Suprapubic skin (tissue), 4 donors: Measurements from ENCODE around the gene S100B. TPM values are rescaled to one million over a fixed set of nuclear protein-coding genes. Genes with fewer than 3 reads are reported as not detected.
A peak's percentile ranks its signal among the peaks of the same experiment; 100 is the strongest.

ENCODE experiments used
- DNase-seq, 2 donors: peaks; one replicate each; pipeline ENCODE4 v3.0.0-alpha.2; 2019; ENCODE audit warnings: low spot score in 2 of 2
- H3K27ac ChIP-seq: fragments of 200-600 bp; sonication (generic); one replicate; pipeline ENCODE4 v1.5.1; 2019
- H3K27me3 ChIP-seq: fragments of 200-600 bp; sonication (generic); one replicate; pipeline ENCODE4 v1.5.1; 2019
- H3K36me3 ChIP-seq: fragments of 200-600 bp; sonication (generic); one replicate; pipeline ENCODE4 v1.5.1; 2019
- H3K4me1 ChIP-seq: fragments of 200-600 bp; sonication (generic); one replicate; pipeline ENCODE4 v1.5.1; 2019
- H3K4me3 ChIP-seq: fragments of 200-600 bp; sonication (generic); one replicate; pipeline ENCODE4 v1.5.1; 2019; ENCODE audit warnings: mild to moderate bottlenecking
- H3K9me3 ChIP-seq: fragments of 200-600 bp; sonication (generic); one replicate; pipeline ENCODE4 v1.5.1; 2019
- EP300 ChIP-seq: sonication (generic); formaldehyde crosslinking; IDR thresholded peaks from one replicate; pipeline ENCODE4 v1.6.1; 2017; ENCODE audit warnings: antibody characterized with exemption
- POLR2A ChIP-seq, 2 donors: fragments of 450-650 bp; IDR thresholded peaks; one replicate each; pipeline ENCODE4 v1.6.1; 2017; ENCODE audit warnings: antibody characterized with exemption in 2 of 2, mild to moderate bottlenecking in 2 of 2, moderate library complexity in 2 of 2
- POLR2AphosphoS5 ChIP-seq, 3 donors: sonication (generic); formaldehyde crosslinking; IDR thresholded peaks; one replicate each; pipeline ENCODE4 v1.6.1; 2017; ENCODE audit warnings: antibody characterized with exemption in 3 of 3
- WGBS: methylation state at CpG from one replicate; pipeline ENCODE4 v1.1.5; 2018; 5-methylcytosine and 5-hydroxymethylcytosine counted together
- total RNA-seq, 4 donors: library from RNA; depleted of rRNA; stranded (reverse); fragments of >200 nt; gene quantifications; one replicate each; pipeline ENCODE4 v1.1.0, GENCODE V29; 2016
- TF ChIP-seq, protein P1 (sequence below), 2 donors: fragments of 200-600 bp in 1 of 2; fragments of 450-650 bp in 1 of 2; sonication (generic) in 1 of 2; IDR thresholded peaks; one replicate each; pipeline ENCODE4 v1.5.1; 2016 to 2019; ENCODE audit warnings: antibody characterized with exemption in 2 of 2, mild to moderate bottlenecking in 1 of 2, moderate library complexity in 1 of 2

S100B gene
- total RNA-seq, 4 donors from 2014 or later: 11.4 to 16.5 (median 14.2) TPM

DNA sequence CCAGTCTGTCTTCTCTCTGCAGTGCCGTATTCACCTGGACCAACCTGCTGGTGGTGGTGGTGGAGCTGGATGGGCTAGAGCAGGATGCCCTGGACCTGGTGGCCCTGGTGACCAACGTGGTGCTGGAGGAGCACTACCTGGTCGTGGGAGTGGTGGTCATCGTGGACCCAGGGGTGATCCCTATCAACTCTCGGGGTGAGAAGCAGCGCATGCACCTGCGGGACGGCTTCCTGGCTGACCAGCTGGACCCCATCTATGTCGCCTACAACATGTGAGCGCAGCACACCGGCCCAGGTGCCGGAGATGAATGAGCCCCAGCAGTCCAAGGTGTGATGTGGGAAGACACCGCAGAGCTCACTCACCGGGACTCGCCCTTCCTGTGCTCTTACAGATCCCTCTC is 37.5 kb downstream of the S100B start:
- no peak for TF ChIP-seq EP300
- TF ChIP-seq POLR2AphosphoS5 (IDR thresholded peaks at IDR 0.05): no peak
- TF ChIP-seq, protein P1, sequence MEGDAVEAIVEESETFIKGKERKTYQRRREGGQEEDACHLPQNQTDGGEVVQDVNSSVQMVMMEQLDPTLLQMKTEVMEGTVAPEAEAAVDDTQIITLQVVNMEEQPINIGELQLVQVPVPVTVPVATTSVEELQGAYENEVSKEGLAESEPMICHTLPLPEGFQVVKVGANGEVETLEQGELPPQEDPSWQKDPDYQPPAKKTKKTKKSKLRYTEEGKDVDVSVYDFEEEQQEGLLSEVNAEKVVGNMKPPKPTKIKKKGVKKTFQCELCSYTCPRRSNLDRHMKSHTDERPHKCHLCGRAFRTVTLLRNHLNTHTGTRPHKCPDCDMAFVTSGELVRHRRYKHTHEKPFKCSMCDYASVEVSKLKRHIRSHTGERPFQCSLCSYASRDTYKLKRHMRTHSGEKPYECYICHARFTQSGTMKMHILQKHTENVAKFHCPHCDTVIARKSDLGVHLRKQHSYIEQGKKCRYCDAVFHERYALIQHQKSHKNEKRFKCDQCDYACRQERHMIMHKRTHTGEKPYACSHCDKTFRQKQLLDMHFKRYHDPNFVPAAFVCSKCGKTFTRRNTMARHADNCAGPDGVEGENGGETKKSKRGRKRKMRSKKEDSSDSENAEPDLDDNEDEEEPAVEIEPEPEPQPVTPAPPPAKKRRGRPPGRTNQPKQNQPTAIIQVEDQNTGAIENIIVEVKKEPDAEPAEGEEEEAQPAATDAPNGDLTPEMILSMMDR (IDR thresholded peaks at IDR 0.05): no peak
- no peak for TF ChIP-seq POLR2A (IDR thresholded peaks at IDR 0.05)

DNA sequence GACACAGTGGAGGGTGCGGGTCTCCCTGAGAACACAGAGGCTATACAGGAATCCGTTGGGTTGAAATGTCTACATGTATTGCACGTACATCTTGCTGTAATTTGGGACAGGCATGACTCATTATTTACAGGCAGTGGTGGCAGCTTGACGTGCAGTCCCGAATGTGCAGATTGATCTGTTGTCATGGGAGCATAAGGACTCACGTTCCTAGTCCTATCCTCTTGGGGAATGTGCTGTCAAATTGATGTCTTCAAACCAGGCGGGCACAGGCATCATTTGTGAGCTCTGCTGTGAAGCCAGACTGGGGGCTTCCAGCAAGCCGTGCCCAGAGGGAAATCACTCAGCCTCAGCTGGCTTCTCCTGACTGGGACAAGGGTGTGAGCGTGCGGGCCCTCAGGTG is 40.5 kb downstream of the S100B start:
- no peak overlapping the region for H3K4me3 ChIP-seq
- H3K36me3 ChIP-seq: peaks cover 92% of the 10 kb centered on the region
- no peaks in the 10 kb centered on the region for H3K9me3 ChIP-seq
- no peak overlapping the region for H3K27ac ChIP-seq
- 80% methylated on average over 3 of the region's 10 CpGs for WGBS
- no peaks in the 10 kb centered on the region for H3K4me1 ChIP-seq
- TF ChIP-seq POLR2A (IDR thresholded peaks at IDR 0.05): no peak
- TF ChIP-seq POLR2AphosphoS5 (IDR thresholded peaks at IDR 0.05): no peak
- no peak for TF ChIP-seq EP300
- TF ChIP-seq, protein P1 (IDR thresholded peaks at IDR 0.05): no peak
- H3K27me3 ChIP-seq: no peaks in the 10 kb centered on the region
- DNase-seq: no peak

More for the DNA sequence above, 37.5 kb downstream of the S100B start:
- Histone ChIP-seq H3K36me3 (peaks cover 87% of the 10 kb centered on the region), H3K4me3 (no peak overlapping the region), H3K27me3 (no peaks in the 10 kb centered on the region), H3K27ac (no peak overlapping the region), H3K4me1 (no peaks in the 10 kb centered on the region), H3K9me3 (no peaks in the 10 kb centered on the region)
- WGBS: 96% methylated on average over 15 of the region's 15 CpGs
- DNase-seq: peak in 1 of 2 donors; percentile 72

DNA sequence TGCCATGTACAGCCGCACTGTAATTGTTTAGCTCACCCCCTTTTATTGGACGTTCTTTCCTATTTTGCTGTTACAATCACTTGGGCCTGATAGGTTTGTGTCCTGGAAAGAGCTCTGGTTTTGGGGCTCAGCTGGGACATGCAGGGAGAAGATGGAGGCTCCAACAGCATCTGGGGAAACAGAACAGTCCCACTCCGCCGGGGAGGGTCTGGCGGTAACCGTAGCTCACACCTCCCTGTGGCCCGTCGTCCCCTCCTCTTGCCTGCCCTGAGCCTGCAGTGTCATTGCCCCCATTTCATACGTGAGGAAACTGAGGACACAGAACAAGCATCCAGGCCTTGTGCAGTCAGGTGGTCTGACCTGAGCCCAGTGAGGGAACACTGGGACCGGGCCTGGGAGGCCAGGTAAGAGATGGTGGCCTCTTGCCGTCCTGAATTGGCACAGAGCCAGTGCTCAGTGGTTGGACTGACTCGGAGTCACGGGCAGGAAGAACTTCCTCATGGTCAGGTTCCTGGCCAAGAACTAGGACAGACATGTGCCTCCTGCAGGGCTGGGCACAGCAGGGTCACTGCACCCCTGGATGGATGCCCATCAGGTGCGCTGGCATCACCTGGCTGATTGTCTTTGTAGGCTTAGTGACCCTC is 41.8 kb downstream of the S100B start:
- Histone ChIP-seq H3K4me3 (no peak overlapping the region), H3K36me3 (peaks cover 89% of the 10 kb centered on the region), H3K27ac (no peak overlapping the region), H3K9me3 (no peaks in the 10 kb centered on the region), H3K27me3 (no peaks in the 10 kb centered on the region), H3K4me1 (no peaks in the 10 kb centered on the region)
- WGBS: 93% methylated on average over 10 of the region's 14 CpGs
- no peak for TF ChIP-seq POLR2AphosphoS5 (IDR thresholded peaks at IDR 0.05)
- DNase-seq: no peak

DNA sequence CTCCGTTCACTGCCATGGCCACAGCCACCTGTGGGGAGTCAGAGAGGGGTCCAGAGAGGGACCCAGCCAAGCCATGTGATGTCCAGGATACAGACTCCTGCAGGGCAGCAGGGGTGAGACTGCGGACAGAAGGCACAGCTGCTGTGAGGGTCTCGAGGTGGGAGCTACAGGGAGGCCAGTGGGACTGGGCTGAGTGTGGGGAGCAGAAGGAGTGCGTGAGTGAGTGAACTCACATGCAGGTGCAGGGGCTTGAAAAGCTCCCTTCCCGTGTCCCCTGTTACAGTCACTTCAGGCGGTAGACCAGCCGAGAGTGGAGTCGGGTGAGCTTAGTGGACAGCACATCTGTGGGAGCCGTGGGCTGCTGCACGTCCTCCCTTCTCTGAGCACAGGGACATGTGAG is 42.4 kb downstream of the S100B start:
- no peak overlapping the region for H3K27ac ChIP-seq
- peaks cover 89% of the 10 kb centered on the region for H3K36me3 ChIP-seq
- DNase-seq: no peak
- H3K4me1 ChIP-seq: no peaks in the 10 kb centered on the region
- TF ChIP-seq EP300 (no peak), POLR2A (IDR thresholded peaks at IDR 0.05) (no peak), POLR2AphosphoS5 (IDR thresholded peaks at IDR 0.05) (no peak)
- TF ChIP-seq, protein P1 (IDR thresholded peaks at IDR 0.05): no peak
- H3K4me3 ChIP-seq: no peak overlapping the region
- H3K9me3 ChIP-seq: no peaks in the 10 kb centered on the region
- H3K27me3 ChIP-seq: no peaks in the 10 kb centered on the region
- WGBS: 93% methylated on average over 10 of the region's 10 CpGs

DNA sequence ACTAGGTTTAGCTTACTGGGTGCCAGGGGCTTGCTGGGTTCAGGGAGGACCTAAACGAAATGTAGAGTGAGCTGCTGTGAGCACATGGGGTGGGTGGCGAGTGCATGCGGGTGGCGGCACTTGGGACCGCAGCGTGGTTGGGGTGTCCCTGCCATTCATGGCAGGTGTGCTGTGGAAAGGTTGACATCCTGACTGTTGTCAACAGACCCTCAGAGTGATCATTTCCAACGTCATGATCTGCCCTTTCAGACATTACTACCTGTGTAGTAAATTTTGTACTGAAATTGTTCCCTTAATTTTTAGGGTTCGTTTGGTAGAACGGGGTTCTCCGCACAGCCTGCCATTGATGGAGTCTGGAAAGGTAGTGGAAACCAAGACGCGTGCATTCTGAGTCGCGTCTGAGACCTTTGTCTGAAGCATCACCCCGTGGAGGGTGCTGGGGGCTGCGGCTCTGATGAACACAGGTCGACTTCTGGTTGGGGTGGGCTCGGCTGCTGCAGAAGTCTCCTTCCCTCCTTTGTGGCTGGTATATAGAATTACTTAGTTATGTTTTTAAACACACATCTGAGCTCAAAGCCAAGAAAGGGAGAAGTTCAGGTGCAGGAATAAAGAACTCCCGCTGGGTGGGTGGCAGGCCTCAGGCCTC is 43.3 kb downstream of the S100B start:
- 95% methylated on average over 19 of the region's 19 CpGs for WGBS
- peaks cover 89% of the 10 kb centered on the region for H3K36me3 ChIP-seq
- H3K27me3 ChIP-seq: no peaks in the 10 kb centered on the region
- H3K9me3 ChIP-seq: no peaks in the 10 kb centered on the region
- no peaks in the 10 kb centered on the region for H3K4me1 ChIP-seq
- no peak overlapping the region for H3K4me3 ChIP-seq
- TF ChIP-seq, protein P1 (IDR thresholded peaks at IDR 0.05): no peak
- TF ChIP-seq EP300: no peak
- TF ChIP-seq POLR2AphosphoS5 (IDR thresholded peaks at IDR 0.05): no peak
- TF ChIP-seq POLR2A (IDR thresholded peaks at IDR 0.05): no peak
- DNase-seq: no peak
- no peak overlapping the region for H3K27ac ChIP-seq
